ENCODE data around the gene LRCH3. TPM values are rescaled to one million over a fixed set of nuclear protein-coding genes. Genes with fewer than 3 reads are reported as not detected.

The LRCH3 gene
- total RNA-seq, 1 experiment from 2014 or later: 39.4 TPM

- no TSS peak for BruUV-seq (replicated peaks)
- Mint-ChIP-seq H3K9me3 (ENCODE audit: low read depth, unreplicated experiment) (no peaks in the 10 kb centered on the region), H3K27ac (ENCODE audit: unreplicated experiment) (no peak overlapping the region), H3K27me3 (ENCODE audit: unreplicated experiment) (no peaks in the 10 kb centered on the region), H3K4me3 (ENCODE audit: low read depth, unreplicated experiment) (no peak overlapping the region), H3K36me3 (ENCODE audit: insufficient read depth, unreplicated experiment) (peaks cover 14% of the 10 kb centered on the region), H3K4me1 (ENCODE audit: low read depth, unreplicated experiment) (peaks cover 6% of the 10 kb centered on the region)
- TF ChIP-seq, protein P1, sequence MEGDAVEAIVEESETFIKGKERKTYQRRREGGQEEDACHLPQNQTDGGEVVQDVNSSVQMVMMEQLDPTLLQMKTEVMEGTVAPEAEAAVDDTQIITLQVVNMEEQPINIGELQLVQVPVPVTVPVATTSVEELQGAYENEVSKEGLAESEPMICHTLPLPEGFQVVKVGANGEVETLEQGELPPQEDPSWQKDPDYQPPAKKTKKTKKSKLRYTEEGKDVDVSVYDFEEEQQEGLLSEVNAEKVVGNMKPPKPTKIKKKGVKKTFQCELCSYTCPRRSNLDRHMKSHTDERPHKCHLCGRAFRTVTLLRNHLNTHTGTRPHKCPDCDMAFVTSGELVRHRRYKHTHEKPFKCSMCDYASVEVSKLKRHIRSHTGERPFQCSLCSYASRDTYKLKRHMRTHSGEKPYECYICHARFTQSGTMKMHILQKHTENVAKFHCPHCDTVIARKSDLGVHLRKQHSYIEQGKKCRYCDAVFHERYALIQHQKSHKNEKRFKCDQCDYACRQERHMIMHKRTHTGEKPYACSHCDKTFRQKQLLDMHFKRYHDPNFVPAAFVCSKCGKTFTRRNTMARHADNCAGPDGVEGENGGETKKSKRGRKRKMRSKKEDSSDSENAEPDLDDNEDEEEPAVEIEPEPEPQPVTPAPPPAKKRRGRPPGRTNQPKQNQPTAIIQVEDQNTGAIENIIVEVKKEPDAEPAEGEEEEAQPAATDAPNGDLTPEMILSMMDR (IDR thresholded peaks at IDR 0.05; ENCODE audit: unreplicated experiment): no peak
- DNase-seq: no peak
- intact Hi-C loops (cut with micrococcal nuclease; ENCODE audit: unreplicated experiment): no loop called here
- CTCF ChIA-PET: no interaction called here
Measured at GRCh38 chr3:197829397-197830045, 38.5 kb downstream of the LRCH3 start.

DNA sequence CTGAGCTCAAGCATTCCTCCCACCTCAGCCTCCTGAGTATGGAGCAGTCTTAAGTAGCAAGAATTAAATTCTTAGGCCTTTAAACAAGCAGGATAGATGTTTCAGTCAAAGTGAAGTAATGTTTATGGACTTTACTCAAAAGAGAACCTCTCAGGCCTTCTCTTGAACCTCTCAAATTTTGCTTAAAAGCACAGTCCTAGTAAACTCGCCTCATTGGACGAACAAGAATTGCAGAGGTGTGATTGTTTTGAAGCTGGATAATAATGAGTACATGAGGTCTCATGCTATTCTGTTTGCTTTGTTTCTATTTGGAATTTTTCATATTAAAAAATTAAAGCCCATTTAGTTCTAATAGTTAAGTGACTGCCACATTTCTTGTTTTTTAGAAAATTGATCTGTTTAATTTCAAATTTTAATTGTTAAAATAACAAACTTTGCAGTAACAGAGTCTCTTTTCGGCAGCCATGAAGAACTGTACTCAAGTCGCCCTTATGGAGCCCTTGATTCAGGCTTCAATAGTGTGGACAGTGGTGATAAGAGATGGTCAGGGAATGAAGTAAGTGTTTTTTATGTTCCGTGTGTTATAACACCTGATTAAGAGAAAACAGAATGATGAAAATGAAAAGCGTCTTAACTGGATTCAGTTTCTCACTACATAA, 39.4 kb downstream of the LRCH3 start:
- Mint-ChIP-seq H3K4me1 (ENCODE audit: low read depth, unreplicated experiment) (no peaks in the 10 kb centered on the region), H3K4me3 (ENCODE audit: low read depth, unreplicated experiment) (no peak overlapping the region), H3K9me3 (ENCODE audit: low read depth, unreplicated experiment) (no peaks in the 10 kb centered on the region), H3K27me3 (ENCODE audit: unreplicated experiment) (no peaks in the 10 kb centered on the region), H3K36me3 (ENCODE audit: insufficient read depth, unreplicated experiment) (peaks cover 12% of the 10 kb centered on the region), H3K27ac (ENCODE audit: unreplicated experiment) (no peak overlapping the region)
- DNase-seq: no peak
- BruUV-seq (replicated peaks): no TSS peak
- CTCF ChIA-PET: no interaction called here
- intact Hi-C loops (cut with micrococcal nuclease; ENCODE audit: unreplicated experiment): no loop called here
- TF ChIP-seq, protein P1 (IDR thresholded peaks at IDR 0.05; ENCODE audit: unreplicated experiment): no peak

GRCh38 chr3:197830967-197831313, 39.9 kb downstream of the LRCH3 start:
- H3K4me1 Mint-ChIP-seq (ENCODE audit: low read depth, unreplicated experiment): no peaks in the 10 kb centered on the region

GRCh38 chr3:197833930-197834715, 43.1 kb downstream of the LRCH3 start:
- Mint-ChIP-seq H3K36me3 (ENCODE audit: insufficient read depth, unreplicated experiment) (peaks cover 7% of the 10 kb centered on the region), H3K27me3 (ENCODE audit: unreplicated experiment) (no peaks in the 10 kb centered on the region), H3K9me3 (ENCODE audit: low read depth, unreplicated experiment) (no peaks in the 10 kb centered on the region), H3K4me3 (ENCODE audit: low read depth, unreplicated experiment) (no peak overlapping the region), H3K4me1 (ENCODE audit: low read depth, unreplicated experiment) (no peaks in the 10 kb centered on the region), H3K27ac (ENCODE audit: unreplicated experiment) (no peak overlapping the region)
- intact Hi-C loops (cut with micrococcal nuclease; ENCODE audit: unreplicated experiment): no loop called here
- no peak for DNase-seq
- TF ChIP-seq, protein P1 (IDR thresholded peaks at IDR 0.05; ENCODE audit: unreplicated experiment): no peak
- no TSS peak for BruUV-seq (replicated peaks)
- CTCF ChIA-PET: no interaction called here

More at GRCh38 chr3:197830967-197831313, 39.9 kb downstream of the LRCH3 start:
- H3K27me3 Mint-ChIP-seq (ENCODE audit: unreplicated experiment): no peaks in the 10 kb centered on the region
- no peaks in the 10 kb centered on the region for H3K9me3 Mint-ChIP-seq (ENCODE audit: low read depth, unreplicated experiment)
- BruUV-seq (replicated peaks): no TSS peak
- H3K27ac Mint-ChIP-seq (ENCODE audit: unreplicated experiment): no peak overlapping the region
- no peak overlapping the region for H3K4me3 Mint-ChIP-seq (ENCODE audit: low read depth, unreplicated experiment)
- intact Hi-C loops (cut with micrococcal nuclease; ENCODE audit: unreplicated experiment): no loop called here
- TF ChIP-seq, protein P1 (IDR thresholded peaks at IDR 0.05; ENCODE audit: unreplicated experiment): no peak
- CTCF ChIA-PET: no interaction called here
- no peak for DNase-seq
- H3K36me3 Mint-ChIP-seq (ENCODE audit: insufficient read depth, unreplicated experiment): peaks cover 12% of the 10 kb centered on the region

Measured in Calu3 (cell line).